Calu3 (cell line): Measurements from ENCODE around the gene LPGAT1. TPM values are rescaled to one million over a fixed set of nuclear protein-coding genes. Genes with fewer than 3 reads are reported as not detected.
"Not testable (repeated sequence)": the region's sequence is repeated elsewhere in the genome, so short reads cannot be mapped to it uniquely, and the experiment has no call there.

ENCODE experiments used
- BruUV-seq: library from RNA; stranded (reverse); fragments of 400-500 nt; replicated peaks from 2 replicates; lab custom pipeline; 2021; lab: Mats Ljungman, UMichigan
- CTCF ChIA-PET: fragments of 300-600 bp; sonication (Branson Sonifier 250); formaldehyde crosslinking; loops from one replicate; lab custom pipeline; 2022; ENCODE audit warnings: antibody characterized with exemption; lab: Charles Lee
- DNase-seq: peaks from one replicate; pipeline ENCODE4 v3.0.0; 2022
- H3K27ac Mint-ChIP-seq: one replicate; pipeline ENCODE4 v1.8.0; 2022; ENCODE audit warnings: mixed read lengths; ENCODE audit not compliant: unreplicated experiment
- H3K27me3 Mint-ChIP-seq: one replicate; pipeline ENCODE4 v1.8.0; 2022; ENCODE audit warnings: mixed read lengths; ENCODE audit not compliant: unreplicated experiment
- H3K36me3 Mint-ChIP-seq: one replicate; pipeline ENCODE4 v1.8.0; 2022; ENCODE audit warnings: mild to moderate bottlenecking, moderate library complexity, mixed read lengths; ENCODE audit not compliant: insufficient read depth, unreplicated experiment
- H3K4me1 Mint-ChIP-seq: one replicate; pipeline ENCODE4 v1.8.0; 2022; ENCODE audit warnings: mild to moderate bottlenecking, low read depth, mixed read lengths; ENCODE audit not compliant: unreplicated experiment
- H3K4me3 Mint-ChIP-seq: one replicate; pipeline ENCODE4 v1.8.0; 2022; ENCODE audit warnings: mild to moderate bottlenecking, low read depth, moderate library complexity, mixed read lengths; ENCODE audit not compliant: unreplicated experiment
- H3K9me3 Mint-ChIP-seq: one replicate; pipeline ENCODE4 v1.8.0; 2022; ENCODE audit warnings: low read depth, mixed read lengths; ENCODE audit not compliant: unreplicated experiment
- intact Hi-C: fragments of 100-400 bp; cut with micrococcal nuclease; formaldehyde crosslinking; loops from one replicate; pipeline ENCODE4 v1.10.0; 2022; ENCODE audit not compliant: unreplicated experiment
- total RNA-seq: library from RNA; stranded (reverse); gene quantifications from 2 replicates; pipeline ENCODE4 v1.2.3, GENCODE V29; 2022
- TF ChIP-seq, protein P1 (sequence below): fragments of 200-600 bp; IDR thresholded peaks from one replicate; pipeline ENCODE4 v1.8.0; 2022; ENCODE audit warnings: antibody characterized with exemption; ENCODE audit not compliant: unreplicated experiment

Gene LPGAT1
- total RNA-seq, 1 experiment from 2014 or later: 67.7 TPM

DNA sequence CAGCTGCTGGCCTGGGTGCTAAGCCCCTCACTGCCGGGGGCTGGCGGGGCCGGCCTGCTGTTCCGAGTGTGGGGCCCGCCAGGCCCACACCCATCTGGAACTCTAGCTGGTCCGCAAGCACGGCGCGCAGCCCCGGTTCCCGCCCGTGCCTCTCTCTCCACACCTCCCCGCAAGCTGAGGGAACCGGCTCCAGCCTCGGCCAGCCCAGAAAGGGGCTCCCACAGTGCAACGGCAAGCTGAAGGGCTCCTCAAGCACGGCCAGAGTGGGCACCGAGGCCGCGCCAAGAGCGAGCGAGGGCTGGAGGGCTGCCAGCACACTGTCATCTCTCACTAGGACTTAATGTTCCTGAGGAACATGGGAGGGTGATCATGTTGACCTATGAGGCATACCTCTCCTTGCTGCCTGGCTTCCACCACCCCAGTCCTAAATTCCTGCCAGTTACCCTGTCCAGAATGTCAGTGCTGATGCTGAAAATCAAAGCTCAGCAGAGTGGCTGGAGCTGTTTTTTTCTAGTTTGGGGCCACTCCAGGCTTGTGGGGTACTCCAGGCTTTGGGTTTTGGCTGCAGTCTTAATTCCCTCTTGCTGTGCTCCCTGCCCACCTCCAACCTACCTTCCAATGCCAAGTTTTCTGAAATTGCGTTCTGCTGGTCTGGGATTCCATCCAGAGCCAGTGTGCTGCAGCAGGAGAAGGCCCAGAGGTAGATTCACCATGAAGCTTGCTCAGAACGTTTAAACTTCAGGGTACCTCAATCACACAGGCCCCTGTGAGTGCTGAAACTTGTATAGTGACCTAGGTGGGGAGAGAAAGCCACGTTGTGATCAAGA is 44.2 kb upstream of the LPGAT1 start:
- Mint-ChIP-seq H3K4me3 (no peak overlapping the region), H3K27me3 (no peaks in the 10 kb centered on the region), H3K4me1 (no peaks in the 10 kb centered on the region), H3K9me3 (peaks cover 4% of the 10 kb centered on the region), H3K27ac (no peak overlapping the region), H3K36me3 (no peaks in the 10 kb centered on the region)
- no peak for DNase-seq
- no TSS peak for BruUV-seq
- TF ChIP-seq, protein P1, sequence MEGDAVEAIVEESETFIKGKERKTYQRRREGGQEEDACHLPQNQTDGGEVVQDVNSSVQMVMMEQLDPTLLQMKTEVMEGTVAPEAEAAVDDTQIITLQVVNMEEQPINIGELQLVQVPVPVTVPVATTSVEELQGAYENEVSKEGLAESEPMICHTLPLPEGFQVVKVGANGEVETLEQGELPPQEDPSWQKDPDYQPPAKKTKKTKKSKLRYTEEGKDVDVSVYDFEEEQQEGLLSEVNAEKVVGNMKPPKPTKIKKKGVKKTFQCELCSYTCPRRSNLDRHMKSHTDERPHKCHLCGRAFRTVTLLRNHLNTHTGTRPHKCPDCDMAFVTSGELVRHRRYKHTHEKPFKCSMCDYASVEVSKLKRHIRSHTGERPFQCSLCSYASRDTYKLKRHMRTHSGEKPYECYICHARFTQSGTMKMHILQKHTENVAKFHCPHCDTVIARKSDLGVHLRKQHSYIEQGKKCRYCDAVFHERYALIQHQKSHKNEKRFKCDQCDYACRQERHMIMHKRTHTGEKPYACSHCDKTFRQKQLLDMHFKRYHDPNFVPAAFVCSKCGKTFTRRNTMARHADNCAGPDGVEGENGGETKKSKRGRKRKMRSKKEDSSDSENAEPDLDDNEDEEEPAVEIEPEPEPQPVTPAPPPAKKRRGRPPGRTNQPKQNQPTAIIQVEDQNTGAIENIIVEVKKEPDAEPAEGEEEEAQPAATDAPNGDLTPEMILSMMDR: no peak
- CTCF ChIA-PET: no interaction called here
- intact Hi-C loops: no loop called here

DNA sequence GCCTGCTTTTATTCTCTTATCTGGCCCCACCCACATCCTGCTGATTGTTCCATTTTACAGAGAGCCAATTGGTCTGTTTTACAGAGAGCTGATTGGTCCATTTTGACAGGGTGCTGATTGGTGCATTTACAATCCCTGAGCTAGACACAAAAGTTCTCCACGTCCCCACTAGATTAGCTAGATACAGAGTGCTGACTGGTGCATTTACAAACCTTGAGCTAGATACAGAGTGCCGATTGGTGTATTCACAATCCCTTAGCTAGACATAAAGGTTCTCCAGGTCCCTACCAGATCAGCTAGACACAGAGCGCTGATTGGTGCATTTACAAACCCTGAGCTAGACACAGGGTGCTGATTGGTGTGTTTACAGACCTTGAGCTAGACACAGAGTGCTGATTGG is 43.2 kb upstream of the LPGAT1 start:
- H3K27ac Mint-ChIP-seq, H3K4me1 Mint-ChIP-seq, H3K27me3 Mint-ChIP-seq, H3K36me3 Mint-ChIP-seq, H3K9me3 Mint-ChIP-seq, CTCF ChIA-PET, BruUV-seq, H3K4me3 Mint-ChIP-seq, intact Hi-C loops, DNase-seq: not testable (repeated sequence)

DNA sequence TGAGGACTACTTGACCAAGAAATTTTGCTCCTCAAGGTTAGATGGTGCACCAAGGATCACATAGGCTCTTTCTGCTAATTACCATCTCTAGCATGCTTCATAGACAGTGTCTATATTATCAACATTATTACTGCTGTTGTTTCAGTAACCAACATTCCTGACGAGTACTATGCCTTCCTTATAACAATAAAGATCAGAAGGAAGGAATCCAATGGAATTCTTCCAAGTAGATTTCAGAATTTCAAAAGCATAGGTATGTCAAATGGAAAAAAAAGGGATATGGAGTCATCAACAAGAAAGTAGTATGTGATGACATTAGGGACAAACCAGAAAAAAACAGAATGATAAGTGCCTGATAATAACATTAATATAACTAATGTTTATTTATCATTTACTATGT is 39.6 kb upstream of the LPGAT1 start:
- intact Hi-C loops: no loop called here
- Mint-ChIP-seq H3K36me3 (no peaks in the 10 kb centered on the region), H3K4me3 (no peak overlapping the region), H3K9me3 (peaks cover 4% of the 10 kb centered on the region), H3K4me1 (no peaks in the 10 kb centered on the region), H3K27me3 (no peaks in the 10 kb centered on the region), H3K27ac (no peak overlapping the region)
- no peak for DNase-seq
- CTCF ChIA-PET: no interaction called here
- BruUV-seq: no TSS peak
- TF ChIP-seq, protein P1: no peak

DNA sequence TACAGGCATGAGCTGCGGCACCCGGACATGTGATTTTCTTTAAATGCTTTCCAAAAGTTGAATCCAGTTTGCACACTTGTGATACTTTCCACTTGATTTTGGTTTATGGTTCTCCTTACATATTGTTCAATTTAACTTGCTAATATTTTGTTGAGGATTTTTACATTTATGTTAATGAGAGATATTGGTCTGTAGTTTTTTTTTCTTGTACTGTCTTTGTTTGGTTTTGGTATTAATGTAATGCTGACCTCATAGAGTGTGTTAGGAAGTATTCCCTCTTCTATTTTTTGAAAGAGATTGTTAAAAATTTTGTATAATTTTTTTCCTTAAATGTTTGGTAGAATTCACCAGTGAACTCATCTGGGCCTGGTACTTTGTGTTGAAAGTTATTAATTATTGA is 34.6 kb upstream of the LPGAT1 start:
- no peaks in the 10 kb centered on the region for H3K27me3 Mint-ChIP-seq
- intact Hi-C loops: no loop called here
- H3K9me3 Mint-ChIP-seq: no peaks in the 10 kb centered on the region
- H3K27ac Mint-ChIP-seq: no peak overlapping the region
- CTCF ChIA-PET: interaction anchor here (0.6 kb wide), 1 partner anchor 276 kb away, joined by 3 read pairs; no protein-coding TSS in a partner anchor
- TF ChIP-seq, protein P1: no peak
- H3K36me3 Mint-ChIP-seq: no peaks in the 10 kb centered on the region
- no peak for DNase-seq
- no TSS peak for BruUV-seq
- H3K4me1 Mint-ChIP-seq: no peaks in the 10 kb centered on the region
- H3K4me3 Mint-ChIP-seq: no peak overlapping the region

DNA sequence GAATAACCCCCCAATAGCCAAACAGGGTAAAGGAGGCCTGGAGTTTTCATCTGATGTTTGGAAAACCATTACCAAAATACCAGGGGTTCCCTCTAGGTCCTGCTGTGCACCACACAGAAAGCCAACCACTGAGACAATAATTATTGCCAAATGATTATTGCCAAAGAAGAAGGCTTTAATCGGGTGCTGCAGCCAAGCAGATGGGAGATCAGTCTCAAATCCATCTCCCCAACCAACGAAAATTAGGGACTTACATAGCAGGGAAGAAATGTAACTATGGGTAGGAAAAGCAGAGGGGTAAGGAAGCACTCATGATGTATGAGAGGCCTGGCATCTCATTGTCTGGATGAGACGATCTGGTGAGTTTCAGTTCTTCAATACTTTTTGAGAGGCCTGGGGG is 28.8 kb upstream of the LPGAT1 start:
- no TSS peak for BruUV-seq
- CTCF ChIA-PET: no interaction called here

More for the DNA sequence above, 28.8 kb upstream of the LPGAT1 start:
- TF ChIP-seq, protein P1: no peak
- H3K27ac Mint-ChIP-seq: no peak overlapping the region
- H3K27me3 Mint-ChIP-seq: no peaks in the 10 kb centered on the region
- intact Hi-C loops: no loop called here
- no peak for DNase-seq
- H3K36me3 Mint-ChIP-seq: no peaks in the 10 kb centered on the region
- no peaks in the 10 kb centered on the region for H3K4me1 Mint-ChIP-seq
- no peak overlapping the region for H3K4me3 Mint-ChIP-seq
- H3K9me3 Mint-ChIP-seq: peaks cover 5% of the 10 kb centered on the region
